Heart left ventricle (tissue), 16 donors: ENCODE measurements around the gene FBLN2. TPM values are rescaled to one million over a fixed set of nuclear protein-coding genes. Genes with fewer than 3 reads are reported as not detected.
"Not testable (repeated sequence)": the region's sequence is repeated elsewhere in the genome, so short reads cannot be mapped to it uniquely, and the experiment has no call there.

Source experiments
- ATAC-seq, 4 donors: fragments of 200-7000 bp; cut with Tn5 transposase; one replicate each; pipeline ENCODE4 v1.9.1; 2020 to 2022; ENCODE audit warnings: moderate library complexity in 4 of 4, mild to moderate bottlenecking in 3 of 4, moderate number of reproducible peaks in 1 of 4
- DNase-seq, 5 donors: peaks; one replicate each; pipeline ENCODE4 v3.0.0-alpha.2; 2020
- H3K27ac ChIP-seq, 12 donors: fragments of 200-600 bp; sonication (generic) in 4 of 12; one replicate each; pipeline versions ENCODE4 v1.5.0 to v1.8.0; 2016 to 2022; ENCODE audit warnings: mild to moderate bottlenecking in 2 of 12
- H3K27me3 ChIP-seq, 9 donors: fragments of 200-600 bp; sonication (generic) in 2 of 9; one replicate each; pipeline versions ENCODE4 v1.5.1 to v1.8.0; 2016 to 2022; ENCODE audit warnings: mild to moderate bottlenecking in 3 of 9
- H3K36me3 ChIP-seq, 9 donors: fragments of 200-600 bp; sonication (generic) in 2 of 9; one replicate each; pipeline versions ENCODE4 v1.5.0 to v1.8.0; 2018 to 2022; ENCODE audit warnings: mild to moderate bottlenecking in 2 of 9
- H3K4me1 ChIP-seq, 12 donors: fragments of 200-600 bp; sonication (generic) in 4 of 12; one replicate each; pipeline versions ENCODE4 v1.5.0 to v1.8.0; 2016 to 2022; ENCODE audit warnings: mild to moderate bottlenecking in 3 of 12
- H3K4me3 ChIP-seq, 12 donors: fragments of 200-600 bp; sonication (generic) in 4 of 12; one replicate each; pipeline versions ENCODE4 v1.5.0 to v1.8.0; 2017 to 2022; ENCODE audit warnings: mild to moderate bottlenecking in 9 of 12, moderate library complexity in 4 of 12
- H3K9me3 ChIP-seq, 12 donors: fragments of 200-600 bp; sonication (generic) in 4 of 12; one replicate each; pipeline versions ENCODE4 v1.5.0 to v1.8.0; 2016 to 2022; ENCODE audit warnings: mild to moderate bottlenecking in 1 of 12
- POLR2A ChIP-seq, 2 donors: fragments of 450-650 bp; IDR thresholded peaks; one replicate each; pipeline ENCODE4 v1.6.1; 2017; ENCODE audit warnings: antibody characterized with exemption in 2 of 2, mild to moderate bottlenecking in 2 of 2, moderate library complexity in 2 of 2
- WGBS, 4 donors: extraction: QIAGEN DNeasy Blood & Tissue Kit in 2 of 4; methylation state at CpG; one replicate each; pipeline versions ENCODE4 v1.1.5 to v1.1.7; 2013 to 2018; 5-methylcytosine and 5-hydroxymethylcytosine counted together
- intact Hi-C, 10 donors: fragments of 100-400 bp; cut with DNase I; formaldehyde crosslinking; loops; one replicate each; pipeline versions ENCODE4 v1.11.1 to v1.14.2; 2022
- polyA plus RNA-seq, 2 donors: library from polyadenylated mRNA; stranded (reverse); fragments of 200-250 nt; gene quantifications; one replicate each; pipeline ENCODE4 v1.2.3, GENCODE V29; 2013
- total RNA-seq, 9 donors: library from RNA; depleted of rRNA in 2 of 9; stranded (reverse); fragments of >200 nt in 2 of 9; fragmentation: NEBNext Ultra II Directional in 3 of 9; extraction: Animal tissue kit (Norgen Biotek cat#: 25700) in 3 of 9; gene quantifications; one replicate each; pipeline versions ENCODE4 v1.1.0 to v1.2.4, GENCODE V29; 2016 to 2023
- TF ChIP-seq, protein P1 (sequence below), 12 donors: fragments of 200-600 bp; sonication (generic) in 4 of 12; IDR thresholded peaks; one replicate each; pipeline versions ENCODE4 v1.5.0 to v1.8.0; 2018 to 2022; ENCODE audit warnings: antibody characterized with exemption in 12 of 12, mild to moderate bottlenecking in 5 of 12
- donor health status: ischemic (EF 13 %, LVEDD 7.1; RV severe dilation, severe dysfunction).
- donor health status: healthy with polysubstance abuse.
- donor health status: DM: no; HTN: yes; CAD: no.
- donor health status: DM: no; HTN: no; CAD: no.
- donor health status: ischemic (EF 25% LVEDD 6.9; RV normal size, moderate dysfunction).
- donor health status: ischemic (EF 25% LVEDD 5.7; RV mildly dilated, moderate dysfunction).
- donor health status: healthy.
- donor health status: DM: yes; HTN: yes; CAD: no.
- donor health status: ischemic (EF 35%, LVEDD 5.7; RV mildly dilated, moderate dysfunction).
- donor health status: nonischemic (EF 11% LVEDD 7.7; RV severe dilation, severe dysfunction).
- donor health status: DM: yes; HTN: yes; CAD: no.
- donor health status: PGD.
- donor health status: ischemic (EF 29% LVEDD 5.4; RV normal size, mild dysfunction).
- donor health status: nonischemic (EF 23%, LVEDD 6.1; RV moderate dilation, normal function).

FBLN2 gene
- total and polyA plus RNA-seq, 11 donors, result 16.5 to 118 (median 42.7) TPM

DNA sequence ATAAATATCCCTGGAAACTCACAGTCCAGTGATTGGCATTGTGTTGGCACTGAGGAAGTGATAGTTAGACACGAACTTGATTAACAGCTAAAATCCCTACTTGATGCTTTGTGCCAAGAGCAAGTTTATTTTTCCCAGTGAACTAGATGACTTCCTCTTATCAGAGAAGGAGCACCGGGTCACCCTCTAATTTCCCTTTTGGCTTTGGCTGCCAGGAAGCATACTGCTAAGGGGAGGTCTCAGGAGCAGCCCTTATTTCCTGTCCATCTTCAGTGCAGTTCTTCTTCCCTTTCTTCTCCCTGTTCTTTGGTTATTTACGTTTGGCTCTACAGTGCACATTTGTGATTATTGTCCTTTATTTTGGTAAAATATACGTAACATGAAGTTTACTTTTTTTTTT, 13.0 kb downstream of the FBLN2 start:
- Histone ChIP-seq H3K9me3 (no peaks in the 10 kb centered on the region), H3K4me3 (no peak overlapping the region), H3K36me3 (no peaks in the 10 kb centered on the region), H3K27me3 (no peaks in the 10 kb centered on the region), H3K4me1 (peaks cover 7 to 79% (median 39%) of the 10 kb centered on the region in 12 donors), H3K27ac (no peak overlapping the region)
- 32 to 50% (median 34%) methylated on average over 4 of the region's 4 CpGs for WGBS, 4 donors
- no peak for ATAC-seq
- no peak for DNase-seq
- intact Hi-C loops, result loop anchor here in 4 of 10 donors (5.0 to 10.0 kb wide), 3 partner anchors 50 to 83 kb away; no protein-coding TSS in a partner anchor
- no peak for TF ChIP-seq POLR2A (IDR thresholded peaks at IDR 0.05)
- TF ChIP-seq, protein P1, sequence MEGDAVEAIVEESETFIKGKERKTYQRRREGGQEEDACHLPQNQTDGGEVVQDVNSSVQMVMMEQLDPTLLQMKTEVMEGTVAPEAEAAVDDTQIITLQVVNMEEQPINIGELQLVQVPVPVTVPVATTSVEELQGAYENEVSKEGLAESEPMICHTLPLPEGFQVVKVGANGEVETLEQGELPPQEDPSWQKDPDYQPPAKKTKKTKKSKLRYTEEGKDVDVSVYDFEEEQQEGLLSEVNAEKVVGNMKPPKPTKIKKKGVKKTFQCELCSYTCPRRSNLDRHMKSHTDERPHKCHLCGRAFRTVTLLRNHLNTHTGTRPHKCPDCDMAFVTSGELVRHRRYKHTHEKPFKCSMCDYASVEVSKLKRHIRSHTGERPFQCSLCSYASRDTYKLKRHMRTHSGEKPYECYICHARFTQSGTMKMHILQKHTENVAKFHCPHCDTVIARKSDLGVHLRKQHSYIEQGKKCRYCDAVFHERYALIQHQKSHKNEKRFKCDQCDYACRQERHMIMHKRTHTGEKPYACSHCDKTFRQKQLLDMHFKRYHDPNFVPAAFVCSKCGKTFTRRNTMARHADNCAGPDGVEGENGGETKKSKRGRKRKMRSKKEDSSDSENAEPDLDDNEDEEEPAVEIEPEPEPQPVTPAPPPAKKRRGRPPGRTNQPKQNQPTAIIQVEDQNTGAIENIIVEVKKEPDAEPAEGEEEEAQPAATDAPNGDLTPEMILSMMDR (IDR thresholded peaks at IDR 0.05), result no peak

DNA sequence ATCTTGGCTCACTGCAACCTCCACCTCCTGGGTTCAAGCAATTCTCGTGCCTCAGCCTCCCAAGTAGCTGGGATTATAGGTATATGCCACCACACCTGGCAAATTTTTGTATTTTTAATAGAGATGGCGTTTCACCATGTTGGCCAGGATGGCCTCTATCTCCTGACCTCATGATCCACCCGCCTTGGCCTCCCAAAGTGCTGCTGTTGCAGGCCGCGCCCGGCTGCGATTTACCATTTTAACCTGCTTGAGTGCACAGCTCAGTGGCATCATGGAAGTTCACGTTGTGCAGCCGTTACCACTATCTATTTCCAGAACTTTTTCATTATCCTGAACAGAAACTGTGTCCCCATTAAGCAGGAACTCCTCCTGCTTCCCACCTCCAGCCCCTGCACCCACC, 13.5 kb downstream of the FBLN2 start:
- not testable (repeated sequence) for H3K4me3 ChIP-seq, H3K36me3 ChIP-seq, DNase-seq, H3K27ac ChIP-seq, ATAC-seq, H3K27me3 ChIP-seq, H3K9me3 ChIP-seq
- intact Hi-C loops, result loop anchor here in 4 of 10 donors (5.0 to 10.0 kb wide), 3 partner anchors 50 to 82 kb away; no protein-coding TSS in a partner anchor
- 87 to 91% (median 89%) methylated on average over 9 of the region's 9 CpGs for WGBS, 4 donors
- H3K4me1 ChIP-seq, result peaks cover 7 to 76% (median 39%) of the 10 kb centered on the region in 12 donors

DNA sequence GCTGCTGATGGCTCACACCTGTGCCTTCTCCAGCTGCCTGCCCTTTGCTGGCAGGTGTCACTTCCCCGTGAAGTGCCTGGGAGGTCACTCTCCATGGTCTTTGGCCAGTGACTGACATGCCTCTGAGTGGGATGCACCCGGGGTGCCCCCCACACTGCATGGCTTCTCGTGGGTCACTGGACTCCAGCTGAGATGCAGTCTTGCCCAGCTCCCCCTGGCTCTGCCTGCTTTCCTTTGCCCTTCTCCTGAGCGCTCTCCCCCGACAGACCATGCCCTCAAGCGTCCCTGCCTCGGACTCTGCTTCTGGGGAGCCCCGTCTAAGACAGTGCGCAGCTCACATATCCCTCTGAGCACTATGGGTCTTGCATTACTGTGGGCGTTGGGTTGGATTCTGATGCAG, 14.4 kb downstream of the FBLN2 start:
- Histone ChIP-seq H3K9me3 (no peaks in the 10 kb centered on the region), H3K4me1 (peaks cover 7 to 71% (median 40%) of the 10 kb centered on the region in 12 donors), H3K27me3 (no peaks in the 10 kb centered on the region), H3K36me3 (no peaks in the 10 kb centered on the region), H3K4me3 (no peak overlapping the region), H3K27ac (no peak overlapping the region)
- intact Hi-C loops, result loop anchor here in 4 of 10 donors (5.0 to 10.0 kb wide), 3 partner anchors 49 to 81 kb away; no protein-coding TSS in a partner anchor
- DNase-seq (no peak), ATAC-seq (no peak)
- WGBS, 4 donors, result 93 to 94% (median 93%) methylated on average over 9 to 10 of the region's 10 CpGs
- TF ChIP-seq, protein P1 (IDR thresholded peaks at IDR 0.05), result no peak
- no peak for TF ChIP-seq POLR2A (IDR thresholded peaks at IDR 0.05)

DNA sequence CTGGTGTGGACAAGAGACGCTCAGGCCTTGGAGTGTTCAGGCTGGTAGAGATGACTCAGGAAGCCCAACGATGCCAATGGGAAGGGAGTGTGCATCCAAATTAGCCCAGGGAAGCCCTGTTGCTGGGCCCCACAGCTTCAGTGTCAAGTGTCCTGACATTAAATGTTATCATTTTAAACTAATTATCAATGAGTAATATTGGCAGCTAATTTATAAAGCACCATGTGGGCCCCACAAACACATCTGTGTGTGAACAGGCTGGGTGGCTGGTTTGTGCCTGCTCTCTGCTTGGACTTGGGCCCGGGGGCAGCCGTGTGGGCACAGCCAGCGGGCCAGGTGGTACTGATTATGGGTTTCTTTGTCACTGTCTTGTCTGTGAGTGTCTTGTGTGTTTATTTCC, 15.0 kb downstream of the FBLN2 start:
- no peak overlapping the region for H3K27ac ChIP-seq
- intact Hi-C loops, result loop anchor here in 4 of 10 donors (5.0 to 10.0 kb wide), 3 partner anchors 48 to 81 kb away; no protein-coding TSS in a partner anchor
- peaks cover 7 to 77% (median 40%) of the 10 kb centered on the region in 12 donors for H3K4me1 ChIP-seq

More for the DNA sequence above, 15.0 kb downstream of the FBLN2 start:
- Histone ChIP-seq H3K4me3 (no peak overlapping the region), H3K9me3 (no peaks in the 10 kb centered on the region), H3K27me3 (no peaks in the 10 kb centered on the region), H3K36me3 (no peaks in the 10 kb centered on the region)
- 73 to 88% (median 84%) methylated on average over 5 of the region's 5 CpGs for WGBS, 4 donors
- DNase-seq (no peak), ATAC-seq (no peak)
- TF ChIP-seq, protein P1 (IDR thresholded peaks at IDR 0.05), result no peak
- no peak for TF ChIP-seq POLR2A (IDR thresholded peaks at IDR 0.05)
